Measurements from ENCODE around the gene NECAB2.

- TF ChIP-seq CTCF (IDR thresholded peaks at IDR 0.05): no peak
- no peak for TF ChIP-seq EZH2phosphoT487 (IDR thresholded peaks at IDR 0.05)
These were observed 73.1 kb downstream of the NECAB2 start for GRCh38 chr16:84040823-84041820.

Measured in neural progenitor cell (in vitro differentiated cells).